Activated CD8-positive, alpha-beta memory T cell treated with anti-CD3 and anti-CD28 coated beads, Interleukin-2, amount 50 U/mL, for 1 hour (primary cell): ENCODE results near the gene MAN2B2.
"Not testable (repeated sequence)": the region's sequence is repeated elsewhere in the genome, so short reads cannot be mapped to it uniquely, and the experiment has no call there.

Source experiments
- DNase-seq: peaks from one replicate; pipeline ENCODE4 v3.0.0-alpha.2; 2020; ENCODE audit errors: extremely low read depth

Gene MAN2B2

GRCh38 chr4:6641971-6642320 lies 67.0 kb downstream of the MAN2B2 start:
- no peak for DNase-seq

- no peak for DNase-seq
Observed at GRCh38 chr4:6643141-6643847, 68.3 kb downstream of the MAN2B2 start.

- DNase-seq, result no peak
Observed at GRCh38 chr4:6644792-6645530, 70.0 kb downstream of the MAN2B2 start.

- DNase-seq, result no peak
Observed at GRCh38 chr4:6647169-6647568, 72.2 kb downstream of the MAN2B2 start.

- DNase-seq, result no peak
Observed at GRCh38 chr4:6647582-6648230, 72.7 kb downstream of the MAN2B2 start.

GRCh38 chr4:6649216-6649615 lies 74.2 kb downstream of the MAN2B2 start:
- DNase-seq, result no peak

- DNase-seq, result not testable (repeated sequence)
Observed at GRCh38 chr4:6654211-6654610, 79.2 kb downstream of the MAN2B2 start.

GRCh38 chr4:6655291-6655690 lies 80.3 kb downstream of the MAN2B2 start:
- not testable (repeated sequence) for DNase-seq

GRCh38 chr4:6655924-6656323 lies 80.9 kb downstream of the MAN2B2 start:
- DNase-seq, result no peak

- DNase-seq, result no peak
Observed at GRCh38 chr4:6657242-6658208, 82.5 kb downstream of the MAN2B2 start.

GRCh38 chr4:6658209-6658595 lies 83.2 kb downstream of the MAN2B2 start:
- DNase-seq, result no peak

GRCh38 chr4:6658597-6659075 lies 83.6 kb downstream of the MAN2B2 start:
- no peak for DNase-seq

- no peak for DNase-seq
Observed at GRCh38 chr4:6659897-6660296, 84.9 kb downstream of the MAN2B2 start.

- DNase-seq, result no peak
Observed at GRCh38 chr4:6660430-6660829, 85.4 kb downstream of the MAN2B2 start.

GRCh38 chr4:6662591-6662990 lies 87.6 kb downstream of the MAN2B2 start:
- no peak for DNase-seq

- no peak for DNase-seq
Observed at GRCh38 chr4:6663596-6664393, 88.8 kb downstream of the MAN2B2 start.

- DNase-seq, result no peak
Observed at GRCh38 chr4:6665320-6665654, 90.3 kb downstream of the MAN2B2 start.

GRCh38 chr4:6668391-6668790 lies 93.4 kb downstream of the MAN2B2 start:
- DNase-seq, result no peak

GRCh38 chr4:6671648-6672047 lies 96.7 kb downstream of the MAN2B2 start:
- no peak for DNase-seq

GRCh38 chr4:6672131-6672530 lies 97.1 kb downstream of the MAN2B2 start:
- no peak for DNase-seq
